Mesothelial cell of epicardium (in vitro differentiated cells): ENCODE measurements around the gene MCM6. TPM values are rescaled to one million over a fixed set of nuclear protein-coding genes. Genes with fewer than 3 reads are reported as not detected.
"Not testable (repeated sequence)": the region's sequence is repeated elsewhere in the genome, so short reads cannot be mapped to it uniquely, and the experiment has no call there.

Experiments
- DNase-seq, 2 experiments: peaks; one replicate each; pipeline ENCODE4 v3.0.0; 2021; ENCODE audit warnings: low spot score in 2 of 2; ENCODE audit not compliant: unreplicated experiment in 2 of 2
- H3K27ac Mint-ChIP-seq: 2 replicates; pipeline ENCODE4 v1.8.0; 2021; ENCODE audit warnings: mixed read lengths
- H3K27me3 Mint-ChIP-seq: 2 replicates; pipeline ENCODE4 v1.8.0; 2021; ENCODE audit warnings: low read depth, mixed read lengths
- H3K36me3 Mint-ChIP-seq: 2 replicates; pipeline ENCODE4 v1.8.0; 2021; ENCODE audit warnings: mixed read lengths
- H3K4me1 Mint-ChIP-seq: 2 replicates; pipeline ENCODE4 v1.8.0; 2021; ENCODE audit warnings: mixed read lengths
- H3K4me3 Mint-ChIP-seq: 2 replicates; pipeline ENCODE4 v1.8.0; 2021; ENCODE audit warnings: mild to moderate bottlenecking, moderate library complexity, mixed read lengths
- H3K9me3 Mint-ChIP-seq: 2 replicates; pipeline ENCODE4 v1.8.0; 2021; ENCODE audit warnings: mixed read lengths
- total RNA-seq: library from RNA; stranded (reverse); gene quantifications from 3 replicates; pipeline ENCODE4 v1.2.1, GENCODE V29; 2021
- TF ChIP-seq, protein P1 (sequence below): fragments of 200-600 bp; sonication (generic); IDR thresholded peaks from one replicate; pipeline ENCODE4 v1.5.0; 2021; ENCODE audit warnings: antibody characterized with exemption; ENCODE audit not compliant: unreplicated experiment

MCM6 gene
- total RNA-seq, 1 donor from 2014 or later, result 30.2 TPM

DNA sequence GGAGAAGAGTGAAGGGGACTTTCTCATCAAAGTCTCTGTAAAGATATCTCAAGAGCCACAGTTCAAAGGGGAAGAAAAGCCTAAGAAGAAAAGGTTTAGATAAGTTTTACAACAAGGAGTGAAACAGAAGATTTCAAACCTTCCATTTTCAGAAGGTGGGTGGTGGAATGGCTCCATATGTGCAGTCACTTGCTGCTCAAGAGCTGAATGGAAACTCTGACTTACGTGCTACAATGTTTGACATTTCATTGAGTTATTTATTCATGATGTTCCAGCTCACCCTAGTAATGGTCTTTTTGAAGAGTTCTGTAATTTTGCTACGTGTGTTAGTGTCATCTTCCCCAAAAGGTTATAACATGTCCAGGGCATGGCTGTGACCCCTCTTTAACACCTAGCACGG is 61.0 kb downstream of the MCM6 start:
- TF ChIP-seq, protein P1, sequence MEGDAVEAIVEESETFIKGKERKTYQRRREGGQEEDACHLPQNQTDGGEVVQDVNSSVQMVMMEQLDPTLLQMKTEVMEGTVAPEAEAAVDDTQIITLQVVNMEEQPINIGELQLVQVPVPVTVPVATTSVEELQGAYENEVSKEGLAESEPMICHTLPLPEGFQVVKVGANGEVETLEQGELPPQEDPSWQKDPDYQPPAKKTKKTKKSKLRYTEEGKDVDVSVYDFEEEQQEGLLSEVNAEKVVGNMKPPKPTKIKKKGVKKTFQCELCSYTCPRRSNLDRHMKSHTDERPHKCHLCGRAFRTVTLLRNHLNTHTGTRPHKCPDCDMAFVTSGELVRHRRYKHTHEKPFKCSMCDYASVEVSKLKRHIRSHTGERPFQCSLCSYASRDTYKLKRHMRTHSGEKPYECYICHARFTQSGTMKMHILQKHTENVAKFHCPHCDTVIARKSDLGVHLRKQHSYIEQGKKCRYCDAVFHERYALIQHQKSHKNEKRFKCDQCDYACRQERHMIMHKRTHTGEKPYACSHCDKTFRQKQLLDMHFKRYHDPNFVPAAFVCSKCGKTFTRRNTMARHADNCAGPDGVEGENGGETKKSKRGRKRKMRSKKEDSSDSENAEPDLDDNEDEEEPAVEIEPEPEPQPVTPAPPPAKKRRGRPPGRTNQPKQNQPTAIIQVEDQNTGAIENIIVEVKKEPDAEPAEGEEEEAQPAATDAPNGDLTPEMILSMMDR, result no peak
- Mint-ChIP-seq H3K27me3 (peaks cover 6% of the 10 kb centered on the region), H3K4me3 (no peak overlapping the region), H3K27ac (no peak overlapping the region), H3K36me3 (no peaks in the 10 kb centered on the region), H3K9me3 (peaks cover 6% of the 10 kb centered on the region), H3K4me1 (no peaks in the 10 kb centered on the region)
- DNase-seq, result no peak

DNA sequence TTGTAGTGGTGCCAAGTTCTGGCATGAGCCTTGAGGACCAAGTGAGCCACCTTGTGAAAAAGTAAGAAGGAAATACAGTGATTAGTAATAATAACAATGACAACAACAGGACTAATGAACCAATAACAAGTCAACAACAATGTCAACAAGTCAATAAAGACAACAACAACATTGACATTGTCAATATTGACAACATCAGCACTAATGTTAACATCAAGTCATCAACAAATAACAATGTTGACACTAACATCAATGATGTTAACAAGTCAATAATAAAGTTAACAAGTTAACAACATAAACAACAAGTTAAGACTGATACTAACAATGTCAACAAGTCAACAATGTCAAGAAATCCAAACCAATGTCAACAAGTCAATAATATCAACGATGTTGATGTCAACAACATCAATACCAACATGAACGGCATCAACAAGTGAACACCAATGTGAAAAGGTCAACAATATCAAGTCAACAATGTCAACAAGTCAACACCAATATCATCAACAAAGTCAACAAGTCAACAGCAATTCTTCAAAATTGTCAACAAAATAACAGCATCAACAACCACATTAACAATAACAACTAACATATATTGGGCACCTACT is 63.2 kb downstream of the MCM6 start:
- Mint-ChIP-seq H3K9me3 (peaks cover 6% of the 10 kb centered on the region), H3K27me3 (peaks cover 9% of the 10 kb centered on the region), H3K27ac (no peak overlapping the region), H3K4me1 (no peaks in the 10 kb centered on the region), H3K36me3 (no peaks in the 10 kb centered on the region), H3K4me3 (no peak overlapping the region)
- DNase-seq, result no peak
- TF ChIP-seq, protein P1, result no peak

DNA sequence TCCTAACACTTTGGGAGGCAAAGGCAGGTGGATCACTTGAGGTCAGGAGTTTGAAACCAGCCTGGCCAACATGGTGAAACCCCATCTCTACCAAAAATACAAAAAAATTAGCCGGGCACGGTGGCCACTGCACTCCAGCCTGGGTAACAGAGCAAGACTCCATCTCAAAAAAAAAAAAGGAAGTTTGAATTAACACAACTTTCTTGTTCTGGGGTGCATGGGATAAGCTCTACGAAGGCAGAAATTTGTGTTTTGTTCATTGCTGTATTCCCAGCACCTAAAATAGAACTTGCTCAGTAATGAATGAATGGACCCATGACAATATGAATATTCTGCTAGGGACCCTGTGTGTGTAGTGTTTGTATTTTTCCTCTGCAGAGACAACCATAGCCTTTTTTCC is 68.4 kb downstream of the MCM6 start:
- not testable (repeated sequence) for H3K36me3 Mint-ChIP-seq, DNase-seq, H3K4me1 Mint-ChIP-seq, H3K27ac Mint-ChIP-seq, H3K27me3 Mint-ChIP-seq, H3K4me3 Mint-ChIP-seq, H3K9me3 Mint-ChIP-seq

DNA sequence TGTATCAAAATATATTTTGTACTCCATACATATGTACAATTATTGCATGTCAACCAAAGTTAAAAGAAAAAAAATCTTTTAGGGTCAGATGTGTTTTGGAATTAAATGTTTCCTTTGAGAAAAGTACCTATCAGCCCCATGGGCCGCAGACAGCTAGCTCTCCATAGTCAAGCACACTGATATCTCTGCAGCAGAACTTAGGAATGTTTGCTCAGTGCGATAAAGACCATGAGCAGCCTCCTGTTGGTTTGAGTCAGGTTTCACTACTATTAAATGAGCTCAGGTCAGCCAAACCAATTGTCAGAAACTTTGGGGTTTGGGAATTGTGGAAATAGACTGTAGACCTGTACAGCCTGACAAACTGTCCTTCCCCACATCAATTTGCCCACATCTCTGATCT is 73.0 kb downstream of the MCM6 start:
- H3K27ac Mint-ChIP-seq, result no peak overlapping the region
- H3K4me1 Mint-ChIP-seq, result no peaks in the 10 kb centered on the region
- H3K36me3 Mint-ChIP-seq, result no peaks in the 10 kb centered on the region
- no peak for DNase-seq
- peaks cover 18% of the 10 kb centered on the region for H3K9me3 Mint-ChIP-seq
- H3K27me3 Mint-ChIP-seq, result peaks cover 1% of the 10 kb centered on the region
- no peak overlapping the region for H3K4me3 Mint-ChIP-seq
- TF ChIP-seq, protein P1, result no peak

DNA sequence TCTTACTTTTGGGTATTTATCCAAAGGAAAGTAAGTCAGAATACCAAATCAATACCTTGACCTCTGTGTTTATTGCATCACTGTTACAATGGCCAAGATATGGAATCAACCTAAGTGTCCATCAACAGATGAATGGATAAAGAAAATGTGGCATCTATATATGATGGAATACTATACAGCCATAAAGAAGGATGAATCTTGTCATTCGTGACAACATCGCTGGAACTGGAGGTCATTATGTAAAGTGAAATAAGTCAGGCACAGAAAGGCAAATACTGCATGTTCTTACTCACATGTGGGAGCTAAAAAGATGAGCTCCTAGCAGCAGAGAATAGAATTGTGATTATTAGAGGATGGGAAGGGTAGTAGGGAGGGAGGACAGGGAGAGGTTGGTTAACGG is 73.9 kb downstream of the MCM6 start:
- TF ChIP-seq, protein P1, result no peak
- no peaks in the 10 kb centered on the region for H3K36me3 Mint-ChIP-seq
- peaks cover 18% of the 10 kb centered on the region for H3K9me3 Mint-ChIP-seq
- no peaks in the 10 kb centered on the region for H3K4me1 Mint-ChIP-seq
- H3K27ac Mint-ChIP-seq, result no peak overlapping the region
- H3K4me3 Mint-ChIP-seq, result no peak overlapping the region
- no peak for DNase-seq
- H3K27me3 Mint-ChIP-seq, result no peaks in the 10 kb centered on the region

DNA sequence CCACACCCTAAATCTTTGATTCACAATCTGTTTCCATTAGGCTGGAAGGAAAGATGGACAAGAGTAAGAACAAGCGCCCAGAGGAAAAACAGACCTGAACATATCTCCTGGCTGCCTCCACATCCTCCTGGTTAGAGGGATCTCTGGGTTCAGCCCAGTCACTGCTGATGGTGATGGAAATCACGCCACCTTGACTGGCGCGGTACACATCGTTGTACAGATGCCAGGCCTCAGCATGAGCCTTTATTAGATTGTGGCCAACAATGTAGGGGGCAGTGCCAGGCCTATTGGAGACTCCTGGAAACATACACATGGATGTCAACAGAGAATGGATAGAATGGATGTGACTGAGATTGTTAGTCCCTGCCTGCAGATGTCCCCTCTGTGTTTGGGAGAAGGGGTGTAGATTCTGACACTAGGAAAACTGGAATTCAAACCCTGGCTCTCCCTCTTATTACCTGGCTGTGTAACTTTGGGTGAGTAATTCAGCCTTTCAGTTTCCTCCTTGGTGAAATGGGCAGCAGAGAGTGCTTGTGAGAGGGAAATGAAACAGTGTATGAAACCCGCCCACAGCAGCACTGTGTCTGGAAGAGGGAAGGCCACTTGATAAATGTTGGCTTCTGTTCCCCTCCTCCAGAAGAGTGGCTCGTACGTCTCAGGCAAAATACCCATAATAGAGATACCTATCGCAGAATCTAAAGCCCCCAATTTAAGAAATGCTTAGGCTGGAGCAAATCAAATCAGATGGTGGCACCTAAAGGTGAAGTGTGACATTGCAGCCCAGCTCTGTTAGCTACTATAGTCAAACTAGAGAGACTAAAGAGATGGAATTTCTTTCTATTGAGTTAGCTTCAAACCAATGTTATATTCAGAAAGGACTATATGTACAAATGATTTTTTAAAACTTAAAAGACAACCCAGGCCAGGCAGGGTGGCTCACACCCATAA is 75.5 kb downstream of the MCM6 start:
- Mint-ChIP-seq H3K27me3 (no peaks in the 10 kb centered on the region), H3K4me1 (no peaks in the 10 kb centered on the region), H3K36me3 (no peaks in the 10 kb centered on the region), H3K27ac (no peak overlapping the region), H3K4me3 (no peak overlapping the region), H3K9me3 (peaks cover 18% of the 10 kb centered on the region)
- TF ChIP-seq, protein P1, result no peak
- no peak for DNase-seq
